ENCODE measurements around the gene MTMR11.

The MTMR11 gene

GRCh38 chr1:149936170-149936991, at the start of gene MTMR11:
TSS of gene MTMR11 (minus strand) at chr1:149936879. CDS start at chr1:149936647, 232 bp downstream.
- Histone ChIP-seq H3K27ac (no peak within 1 kb of the TSS), H3K27me3 (ENCODE audit: control insufficient read depth, insufficient read depth, low read length) (no peaks in the 10 kb centered on the region), H3K4me3 (ENCODE audit: low read depth, low read length) (peak within 1 kb of the TSS; percentile 71), H3K36me3 (ENCODE audit: control insufficient read depth, insufficient read depth, low read length) (no peaks in the 10 kb centered on the region), H3K9me3 (ENCODE audit: control insufficient read depth, low read length) (no peaks in the 10 kb centered on the region), H3K4me2 (ENCODE audit: low read length) (peak within 1 kb of the TSS; percentile 75), H3K4me1 (peaks cover 6% of the 10 kb centered on the region), H3K9ac (no peak within 1 kb of the TSS), H3K79me2 (no peaks in the 10 kb centered on the region), H2AFZ (peak within 1 kb of the TSS; percentile 80)
- TF ChIP-seq CTCF (IDR thresholded peaks at IDR 0.05) = no peak

- Histone ChIP-seq H3K4me3 (ENCODE audit: low read depth, low read length) (no peak overlapping the region), H3K9ac (no peak overlapping the region), H3K79me2 (no peaks in the 10 kb centered on the region), H3K27me3 (ENCODE audit: control insufficient read depth, insufficient read depth, low read length) (no peaks in the 10 kb centered on the region), H3K4me2 (ENCODE audit: low read length) (no peak overlapping the region), H3K4me1 (no peaks in the 10 kb centered on the region), H2AFZ (no peak overlapping the region), H3K27ac (no peak overlapping the region), H3K36me3 (ENCODE audit: control insufficient read depth, insufficient read depth, low read length) (no peaks in the 10 kb centered on the region), H3K9me3 (ENCODE audit: control insufficient read depth, low read length) (no peaks in the 10 kb centered on the region)
- no peak for TF ChIP-seq CTCF (IDR thresholded peaks at IDR 0.05)
Observed at GRCh38 chr1:149979972-149980540, 43.4 kb upstream of the MTMR11 start.

GRCh38 chr1:149979245-149979971, 42.7 kb upstream of the MTMR11 start:
- Histone ChIP-seq H2AFZ (no peak overlapping the region), H3K4me1 (no peaks in the 10 kb centered on the region), H3K79me2 (no peaks in the 10 kb centered on the region), H3K4me3 (ENCODE audit: low read depth, low read length) (no peak overlapping the region), H3K9ac (no peak overlapping the region), H3K27ac (no peak overlapping the region), H3K4me2 (ENCODE audit: low read length) (no peak overlapping the region), H3K27me3 (ENCODE audit: control insufficient read depth, insufficient read depth, low read length) (no peaks in the 10 kb centered on the region), H3K36me3 (ENCODE audit: control insufficient read depth, insufficient read depth, low read length) (no peaks in the 10 kb centered on the region), H3K9me3 (ENCODE audit: control insufficient read depth, low read length) (no peaks in the 10 kb centered on the region)
- TF ChIP-seq CTCF (IDR thresholded peaks at IDR 0.05) = no peak

- no peaks in the 10 kb centered on the region for H3K27me3 ChIP-seq (ENCODE audit: control insufficient read depth, insufficient read depth, low read length)
- no peak overlapping the region for H3K27ac ChIP-seq
- H3K9me3 ChIP-seq (ENCODE audit: control insufficient read depth, low read length) = no peaks in the 10 kb centered on the region
- H3K36me3 ChIP-seq (ENCODE audit: control insufficient read depth, insufficient read depth, low read length) = no peaks in the 10 kb centered on the region
- H3K4me3 ChIP-seq (ENCODE audit: low read depth, low read length) = no peak overlapping the region
- H3K79me2 ChIP-seq = no peaks in the 10 kb centered on the region
- no peak overlapping the region for H3K4me2 ChIP-seq (ENCODE audit: low read length)
- no peak overlapping the region for H3K9ac ChIP-seq
- no peak for TF ChIP-seq CTCF (IDR thresholded peaks at IDR 0.05)
- H2AFZ ChIP-seq = no peak overlapping the region
- H3K4me1 ChIP-seq = no peaks in the 10 kb centered on the region
Observed at GRCh38 chr1:149978547-149979023, 41.9 kb upstream of the MTMR11 start.

Measured in parathyroid adenoma (tissue), 2 donors.